Measurements from ENCODE around the gene RUBCN.
"Not testable (repeated sequence)": the region's sequence is repeated elsewhere in the genome, so short reads cannot be mapped to it uniquely, and the experiment has no call there.

The RUBCN gene

GRCh38 chr3:197736010-197736490 is 654 bp downstream of the RUBCN start:
- peak in 1 of 2 donors; percentile 14 for DNase-seq (ENCODE audit: low read depth in 1 of 2, low spot score in 1 of 2)

GRCh38 chr3:197734667-197735318 is 1.9 kb downstream of the RUBCN start:
- no peak for DNase-seq (ENCODE audit: low read depth in 1 of 2, low spot score in 1 of 2)

- DNase-seq (ENCODE audit: low read depth in 1 of 2, low spot score in 1 of 2) = no peak
Observed at GRCh38 chr3:197733042-197733441, 3.7 kb downstream of the RUBCN start.

GRCh38 chr3:197731483-197731882 is 5.2 kb downstream of the RUBCN start:
- DNase-seq (ENCODE audit: low read depth in 1 of 2, low spot score in 1 of 2) = not testable (repeated sequence)

GRCh38 chr3:197730770-197731169 is 5.9 kb downstream of the RUBCN start:
- not testable (repeated sequence) for DNase-seq (ENCODE audit: low read depth in 1 of 2, low spot score in 1 of 2)

- DNase-seq (ENCODE audit: low read depth in 1 of 2, low spot score in 1 of 2) = no peak
Observed at GRCh38 chr3:197730200-197730599, 6.5 kb downstream of the RUBCN start.

GRCh38 chr3:197728487-197728886 is 8.2 kb downstream of the RUBCN start:
- no peak for DNase-seq (ENCODE audit: low read depth in 1 of 2, low spot score in 1 of 2)

- DNase-seq (ENCODE audit: low read depth in 1 of 2, low spot score in 1 of 2) = not testable (repeated sequence)
Observed at GRCh38 chr3:197727878-197728277, 8.8 kb downstream of the RUBCN start.

- no peak for DNase-seq (ENCODE audit: low read depth in 1 of 2, low spot score in 1 of 2)
Observed at GRCh38 chr3:197722734-197723133, 14.0 kb downstream of the RUBCN start.

- DNase-seq (ENCODE audit: low read depth in 1 of 2, low spot score in 1 of 2) = no peak
Observed at GRCh38 chr3:197720694-197721093, 16.0 kb downstream of the RUBCN start.

GRCh38 chr3:197718891-197719290 is 17.8 kb downstream of the RUBCN start:
- no peak for DNase-seq (ENCODE audit: low read depth in 1 of 2, low spot score in 1 of 2)

GRCh38 chr3:197714251-197714650 is 22.5 kb downstream of the RUBCN start:
- no peak for DNase-seq (ENCODE audit: low read depth in 1 of 2, low spot score in 1 of 2)

GRCh38 chr3:197713477-197713822 is 23.3 kb downstream of the RUBCN start:
- DNase-seq (ENCODE audit: low read depth in 1 of 2, low spot score in 1 of 2) = no peak

- DNase-seq (ENCODE audit: low read depth in 1 of 2, low spot score in 1 of 2) = peak; percentile 68 to 74
Observed at GRCh38 chr3:197711973-197712707, 24.6 kb downstream of the RUBCN start.

GRCh38 chr3:197710965-197711364 is 25.7 kb downstream of the RUBCN start:
- not testable (repeated sequence) for DNase-seq (ENCODE audit: low read depth in 1 of 2, low spot score in 1 of 2)

GRCh38 chr3:197709135-197709534 is 27.6 kb downstream of the RUBCN start:
- no peak for DNase-seq (ENCODE audit: low read depth in 1 of 2, low spot score in 1 of 2)

GRCh38 chr3:197706658-197707057 is 30.0 kb downstream of the RUBCN start:
- DNase-seq (ENCODE audit: low read depth in 1 of 2, low spot score in 1 of 2) = no peak

GRCh38 chr3:197701841-197702240 is 34.9 kb downstream of the RUBCN start:
- DNase-seq (ENCODE audit: low read depth in 1 of 2, low spot score in 1 of 2) = no peak

GRCh38 chr3:197700095-197700494 is 36.6 kb downstream of the RUBCN start:
- DNase-seq (ENCODE audit: low read depth in 1 of 2, low spot score in 1 of 2) = no peak

GRCh38 chr3:197697355-197697754 is 39.3 kb downstream of the RUBCN start:
- no peak for DNase-seq (ENCODE audit: low read depth in 1 of 2, low spot score in 1 of 2)

GRCh38 chr3:197694251-197694650 is 42.5 kb downstream of the RUBCN start:
- no peak for DNase-seq (ENCODE audit: low read depth in 1 of 2, low spot score in 1 of 2)

GRCh38 chr3:197692641-197693040 is 44.1 kb downstream of the RUBCN start:
- no peak for DNase-seq (ENCODE audit: low read depth in 1 of 2, low spot score in 1 of 2)

- DNase-seq (ENCODE audit: low read depth in 1 of 2, low spot score in 1 of 2) = no peak
Observed at GRCh38 chr3:197690754-197691153, 46.0 kb downstream of the RUBCN start.

Data from activated T-helper 1 cell treated with anti-CD3 and anti-CD28 coated beads, Interleukin-2, amount 50 U/mL, for 16 hours (primary cell).